Progenitor cell of endocrine pancreas (in vitro differentiated cells): ENCODE data around the gene SAPCD1. TPM values are rescaled to one million over a fixed set of nuclear protein-coding genes. Genes with fewer than 3 reads are reported as not detected.

ENCODE experiments used
- DNase-seq: peaks from one replicate; pipeline ENCODE4 v3.0.0; 2021; ENCODE audit warnings: low spot score; ENCODE audit not compliant: unreplicated experiment
- H3K27ac Mint-ChIP-seq: 2 replicates; pipeline ENCODE4 v1.8.0; 2021; ENCODE audit warnings: mild to moderate bottlenecking, moderate library complexity, mixed read lengths
- H3K27me3 Mint-ChIP-seq: 2 replicates; pipeline ENCODE4 v1.8.0; 2021; ENCODE audit warnings: mixed read lengths
- H3K36me3 Mint-ChIP-seq: 2 replicates; pipeline ENCODE4 v1.8.0; 2022; ENCODE audit warnings: mixed read lengths; ENCODE audit not compliant: insufficient read depth
- H3K4me1 Mint-ChIP-seq: 2 replicates; pipeline ENCODE4 v1.8.0; 2021; ENCODE audit warnings: low read depth, mixed read lengths
- H3K4me3 Mint-ChIP-seq: 2 replicates; pipeline ENCODE4 v1.8.0; 2021; ENCODE audit warnings: low read depth, mild to moderate bottlenecking, moderate library complexity, mixed read lengths
- H3K9me3 Mint-ChIP-seq: 2 replicates; pipeline ENCODE4 v1.8.0; 2021; ENCODE audit warnings: low read depth, mixed read lengths
- CTCF ChIP-seq: fragments of 200-600 bp; sonication (generic); IDR thresholded peaks from one replicate; pipeline ENCODE4 v1.5.0; 2021; ENCODE audit warnings: antibody characterized with exemption, mild to moderate bottlenecking; ENCODE audit not compliant: unreplicated experiment
- total RNA-seq: library from RNA; stranded (reverse); gene quantifications from 2 replicates; pipeline ENCODE4 v1.2.1, GENCODE V29; 2021

SAPCD1 gene
- total RNA-seq, 1 donor from 2014 or later, result 8.6 TPM

DNA sequence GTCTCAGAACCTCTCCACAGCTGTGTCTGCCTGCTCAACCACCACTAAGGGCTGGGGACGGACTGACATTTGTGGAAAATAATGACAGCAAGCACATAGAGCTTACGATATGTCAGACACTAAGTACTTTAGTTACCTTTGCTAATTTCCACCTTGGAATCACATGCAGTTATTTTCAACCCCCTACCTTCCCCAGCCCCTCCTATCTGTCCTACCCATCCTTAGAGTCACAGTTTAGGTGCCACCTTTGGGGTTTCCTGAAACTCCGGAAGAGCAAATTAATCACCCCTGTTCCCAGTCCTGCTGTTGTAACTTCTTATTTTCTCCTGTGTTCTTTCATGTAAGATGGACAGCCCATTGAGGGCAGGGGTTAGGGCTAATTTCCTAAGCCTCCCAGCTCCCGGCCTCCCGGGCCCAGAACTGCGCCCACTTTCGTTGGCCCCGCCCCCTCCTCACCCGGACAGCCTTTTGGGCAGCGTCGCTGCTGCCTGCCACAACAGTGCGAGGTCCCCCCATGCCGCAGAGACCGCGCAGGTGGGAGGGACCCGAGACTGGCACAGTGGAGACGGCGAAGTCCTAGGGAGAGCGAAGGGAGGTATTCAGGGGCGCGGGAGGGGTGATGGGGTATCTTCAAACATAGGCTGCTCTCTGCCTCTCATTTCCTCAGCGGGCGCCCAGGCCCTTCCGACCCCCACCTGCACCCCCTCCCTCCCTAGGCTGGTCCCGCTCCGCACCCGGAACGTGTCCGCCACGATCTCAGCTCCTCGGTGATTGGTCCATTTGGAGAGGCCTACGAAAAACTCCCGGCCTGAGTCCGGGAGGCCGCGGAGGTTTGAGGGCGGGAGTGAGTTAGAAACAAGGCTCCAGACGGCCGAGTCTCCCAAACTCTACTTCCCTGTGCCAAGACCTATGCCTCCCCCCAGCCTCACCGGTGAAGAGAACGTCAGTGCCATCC, 34.5 kb upstream of the SAPCD1 start:
- no peak for TF ChIP-seq CTCF
- H3K36me3 Mint-ChIP-seq, result peaks cover 46% of the 10 kb centered on the region
- H3K27me3 Mint-ChIP-seq, result no peaks in the 10 kb centered on the region
- DNase-seq, result no peak
- H3K27ac Mint-ChIP-seq, result peak overlapping the region; percentile 56
- H3K4me1 Mint-ChIP-seq, result peaks cover 14% of the 10 kb centered on the region
- H3K4me3 Mint-ChIP-seq, result peak overlapping the region; percentile 98
- H3K9me3 Mint-ChIP-seq, result no peaks in the 10 kb centered on the region

GRCh38 chr6:31728767-31729514, 33.5 kb upstream of the SAPCD1 start, which contains the start of gene DDAH2:
TSS of gene DDAH2 (minus strand) at chr6:31729299. CDS start at chr6:31729161, 138 bp downstream.
- peaks cover 19% of the 10 kb centered on the region for H3K4me1 Mint-ChIP-seq
- H3K27me3 Mint-ChIP-seq, result no peaks in the 10 kb centered on the region
- H3K4me3 Mint-ChIP-seq, result peak within 1 kb of the TSS; percentile 98
- peaks cover 54% of the 10 kb centered on the region for H3K36me3 Mint-ChIP-seq
- no peaks in the 10 kb centered on the region for H3K9me3 Mint-ChIP-seq
- H3K27ac Mint-ChIP-seq, result peak within 1 kb of the TSS; percentile 96
- DNase-seq, result no peak
- TF ChIP-seq CTCF, result peak; percentile 65

DNA sequence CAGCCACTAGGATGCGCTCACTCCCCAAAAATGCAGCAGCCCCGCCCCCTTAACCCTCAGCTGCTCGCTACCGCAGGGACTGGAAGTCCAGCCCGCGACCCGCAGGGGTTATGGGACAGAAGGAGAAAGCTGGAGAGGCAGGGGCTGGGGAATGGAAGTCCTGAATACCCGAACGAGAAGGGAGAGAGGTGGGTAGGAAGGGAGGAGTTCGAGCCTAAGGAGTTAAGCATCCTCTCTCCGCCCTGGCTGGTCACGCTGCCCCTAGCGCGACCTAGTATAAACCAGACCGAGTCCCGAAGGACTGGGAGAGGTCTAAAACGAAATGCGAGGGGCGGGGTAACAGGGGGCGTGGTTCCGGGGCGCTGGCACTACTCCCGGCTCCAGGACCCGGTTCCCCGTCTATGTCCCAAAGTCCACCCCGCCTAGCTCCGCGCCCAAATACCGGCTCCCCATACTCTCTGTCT, 32.9 kb upstream of the SAPCD1 start:
- peak overlapping the region; percentile 96 for H3K27ac Mint-ChIP-seq
- peak; percentile 75 for DNase-seq
- peak overlapping the region; percentile 98 for H3K4me3 Mint-ChIP-seq
- no peaks in the 10 kb centered on the region for H3K27me3 Mint-ChIP-seq
- peak; percentile 21 for TF ChIP-seq CTCF
- peaks cover 50% of the 10 kb centered on the region for H3K36me3 Mint-ChIP-seq
- no peaks in the 10 kb centered on the region for H3K9me3 Mint-ChIP-seq
- H3K4me1 Mint-ChIP-seq, result peaks cover 23% of the 10 kb centered on the region

GRCh38 chr6:31729979-31730630, 32.4 kb upstream of the SAPCD1 start:
- no peak for TF ChIP-seq CTCF
- H3K27ac Mint-ChIP-seq, result peak overlapping the region; percentile 96
- H3K36me3 Mint-ChIP-seq, result peaks cover 47% of the 10 kb centered on the region
- H3K27me3 Mint-ChIP-seq, result no peaks in the 10 kb centered on the region
- peaks cover 27% of the 10 kb centered on the region for H3K4me1 Mint-ChIP-seq
- no peaks in the 10 kb centered on the region for H3K9me3 Mint-ChIP-seq
- DNase-seq, result peak; percentile 90
- peak overlapping the region; percentile 98 for H3K4me3 Mint-ChIP-seq
